ENCODE results near the gene RBP2. TPM values are rescaled to one million over a fixed set of nuclear protein-coding genes. Genes with fewer than 3 reads are reported as not detected.

Gene RBP2
- total and polyA plus RNA-seq, 9 of the 15 experiments (the other 6 are each of a cell fraction or from before 2014, with no cell fraction given), result not detected

GRCh38 chr3:139455855-139456254 lies 20.5 kb downstream of the RBP2 start:
- BruUV-seq (replicated peaks), result no TSS peak
- in situ Hi-C loops (cut with MboI) (no loop called here), intact Hi-C loops (cut with micrococcal nuclease) (no loop called here)
- no peaks in the 10 kb centered on the region for H3K4me1 ChIP-seq (replicated peaks in 1 of 2; ENCODE audit: control insufficient read depth in 2 of 2, insufficient read depth in 2 of 2, low read length in 2 of 2)
- CTCF ChIA-PET (ENCODE audit: low intra/inter-chr PET ratio), result no interaction called here
- POLR2A ChIA-PET, result no interaction called here
- peak in 2 of 4 experiments; percentile 6 to 12 for DNase-seq (ENCODE audit: extremely low read depth in 1 of 4, low spot score in 3 of 4)
- ATAC-seq, result peak; percentile 75
- no peaks in the 10 kb centered on the region for H3K36me3 ChIP-seq (ENCODE audit: control insufficient read depth, insufficient read depth, low read length)
- H3K27me3 ChIP-seq (ENCODE audit: control insufficient read depth in 2 of 2, insufficient read depth in 2 of 2, low read length in 2 of 2), result peaks cover 0 to 9% of the 10 kb centered on the region in 2 experiments; a peak in 1 of 5 replicates
- H4K20me1 ChIP-seq (replicated peaks; ENCODE audit: control insufficient read depth, insufficient read depth, low read length), result no peaks in the 10 kb centered on the region; the same call in 1 of the 2 replicates
- H2AFZ ChIP-seq (ENCODE audit: low read depth, low read length), result no peak overlapping the region
- H3K9ac ChIP-seq (ENCODE audit: insufficient read depth in 1 of 2, low read depth in 2 of 2, low read length in 2 of 2), result no peak overlapping the region
- no peak overlapping the region for H3K27ac ChIP-seq (ENCODE audit: extremely low read depth, low read depth, low read length)
- no peak overlapping the region for H3K4me2 ChIP-seq (ENCODE audit: insufficient read depth, low read length)
- no peak overlapping the region for H3K4me3 ChIP-seq
- no peaks in the 10 kb centered on the region for H3K9me3 ChIP-seq (replicated peaks; ENCODE audit: control insufficient read depth, insufficient read depth, low read depth, low read length)
- no peaks in the 10 kb centered on the region for H3K9me1 ChIP-seq (ENCODE audit: control insufficient read depth, insufficient read depth, low read length)
- H3K79me2 ChIP-seq (ENCODE audit: control insufficient read depth, insufficient read depth, low read length), result no peaks in the 10 kb centered on the region
- no peak for FAIRE-seq
- WGBS (ENCODE audit: insufficient coverage, low coverage, missing lambda C conversion rate), result 0% methylated on average over 3 of the region's 3 CpGs
- TF ChIP-seq TEAD1 (CRISPR knock-in tag; IDR thresholded peaks at IDR 0.05) (no peak), SPI1 (IDR thresholded peaks at IDR 0.05; ENCODE audit: borderline replicate concordance, low read depth, low read length) (no peak), NCOA6 (IDR thresholded peaks at IDR 0.05) (no peak), ZNF407 (IDR thresholded peaks at IDR 0.05; ENCODE audit: low read depth) (no peak), CTCF (IDR thresholded peaks at IDR 0.05 in 2 of 3, conservative IDR thresholded peaks at IDR 0.05 in 1 of 3; ENCODE audit: insufficient read depth in 2 of 3, low read depth in 1 of 3, low read length in 3 of 3) (peak in 2 of 3 experiments; percentile 15 to 24; a peak in 1 of 6 replicates), DPF2 (IDR thresholded peaks at IDR 0.05) (no peak), ZNF507 (tag; conservative IDR thresholded peaks at IDR 0.05) (no peak), HNRNPLL (IDR thresholded peaks at IDR 0.05; ENCODE audit: low read depth, low read length, poor library complexity, severe bottlenecking) (no peak), POLR2G (IDR thresholded peaks at IDR 0.05; ENCODE audit: low read depth, low read length) (no peak), TAF7 (tag; IDR thresholded peaks at IDR 0.05) (no peak), SRF (CRISPR knock-in tag; IDR thresholded peaks at IDR 0.05) (peak; percentile 59 to 95; a peak in 3 of 4 replicates)

All from K562 (cell line).